AG04449 (cell line): ENCODE data around the gene MPC1.
"Not testable (repeated sequence)": the region's sequence is repeated elsewhere in the genome, so short reads cannot be mapped to it uniquely, and the experiment has no call there.

Source experiments
- CTCF ChIA-PET: fragments of 350-600 bp; formaldehyde crosslinking; extraction: SDS; loops from one replicate; lab custom pipeline; 2021; ENCODE audit warnings: antibody characterized with exemption; lab: Yijun Ruan, JAX
- POLR2A ChIA-PET: fragments of 400-600, 350-600 bp; formaldehyde crosslinking; extraction: SDS; loops from one replicate; lab custom pipeline; 2020; ENCODE audit warnings: antibody characterized with exemption, inconsistent platforms; lab: Yijun Ruan, JAX
- DNase-seq: peaks from one replicate; pipeline ENCODE4 v3.0.0-alpha.2; 2010; ENCODE audit warnings: low read depth, low spot score
- H3K4me3 ChIP-seq: 2 replicates; pipeline ENCODE4 v1.5.1; 2011; ENCODE audit warnings: low read depth, mild to moderate bottlenecking, control low read depth, low read length
- CTCF ChIP-seq: IDR thresholded peaks from one replicate; pipeline ENCODE4 v1.5.1; 2011; ENCODE audit warnings: mild to moderate bottlenecking, moderate library complexity, low read length, control low read depth, inconsistent platforms; ENCODE audit not compliant: insufficient read depth; ENCODE audit errors: missing control alignments

MPC1 gene

GRCh38 chr6:166402582-166403277, 20.0 kb upstream of the MPC1 start:
- no peak for DNase-seq
- ChIA-PET CTCF (interaction anchor here (0.9 to 8.5 kb wide), 5 partner anchors 9 to 127 kb away, joined by 3 to 153 read pairs (median 13); no protein-coding TSS in a partner anchor), POLR2A (no interaction called here)
- no peak for TF ChIP-seq CTCF
- H3K4me3 ChIP-seq, result no peak overlapping the region

- DNase-seq, result peak; percentile 33
- H3K4me3 ChIP-seq, POLR2A ChIA-PET: not testable (repeated sequence)
- TF ChIP-seq CTCF, result peak; percentile 75
- CTCF ChIA-PET, result interaction anchor here (0.8 to 8.5 kb wide), 24 partner anchors 8 to 588 kb away, joined by 3 to 153 read pairs (median 6); no protein-coding TSS in a partner anchor
Measured at GRCh38 chr6:166400649-166401250, 18.0 kb upstream of the MPC1 start.

- TF ChIP-seq CTCF, result no peak
- CTCF ChIA-PET, result interaction anchor here (0.8 to 8.5 kb wide), 21 partner anchors 8 to 589 kb away, joined by 3 to 153 read pairs (median 7); no protein-coding TSS in a partner anchor
- POLR2A ChIA-PET, result no interaction called here
Measured at GRCh38 chr6:166400181-166400580, 17.4 kb upstream of the MPC1 start.

GRCh38 chr6:166398348-166398747, 15.6 kb upstream of the MPC1 start:
- ChIA-PET POLR2A (no interaction called here), CTCF (interaction anchor here (1.7 to 8.5 kb wide), 7 partner anchors 8 to 127 kb away, joined by 6 to 153 read pairs (median 14); no protein-coding TSS in a partner anchor)
- no peak for TF ChIP-seq CTCF
- H3K4me3 ChIP-seq, result no peak overlapping the region
- no peak for DNase-seq

More at GRCh38 chr6:166400181-166400580, 17.4 kb upstream of the MPC1 start:
- no peak overlapping the region for H3K4me3 ChIP-seq
- DNase-seq, result no peak

- H3K4me3 ChIP-seq, result no peak overlapping the region
- ChIA-PET CTCF (interaction anchor here (1.7 to 8.5 kb wide), 6 partner anchors 9 to 126 kb away, joined by 6 to 153 read pairs (median 17); no protein-coding TSS in a partner anchor), POLR2A (no interaction called here)
- TF ChIP-seq CTCF, result no peak
- no peak for DNase-seq
Measured at GRCh38 chr6:166397849-166398248, 15.1 kb upstream of the MPC1 start.

GRCh38 chr6:166395778-166396177, 13.0 kb upstream of the MPC1 start:
- no peak for DNase-seq
- ChIA-PET POLR2A (no interaction called here), CTCF (interaction anchor here (0.9 to 2.5 kb wide), 2 partner anchors 115 to 120 kb away, joined by 4 to 7 read pairs; no protein-coding TSS in a partner anchor)
- no peak for TF ChIP-seq CTCF
- no peak overlapping the region for H3K4me3 ChIP-seq
